Measurements from ENCODE around the gene STK17B.
A peak's percentile ranks its signal among the peaks of the same experiment; 100 is the strongest.

The STK17B gene

GRCh38 chr2:196186266-196186980 is 15.0 kb upstream of the STK17B start:
- Histone ChIP-seq H3K4me2 (peak overlapping the region; percentile 26; the same call in 1 of the 2 replicates), H3K9me3 (peaks cover 3% of the 10 kb centered on the region; the same call in 1 of the 2 replicates), H3K27me3 (no peaks in the 10 kb centered on the region), H3K4me1 (peaks cover 34% of the 10 kb centered on the region), H4K20me1 (no peaks in the 10 kb centered on the region), H3K9ac (no peak overlapping the region), H3K4me3 (no peak overlapping the region), H3K36me3 (no peaks in the 10 kb centered on the region), H3K27ac (no peak overlapping the region)
- no peak for TF ChIP-seq Cebpa-rat (IDR thresholded peaks at IDR 0.05)

GRCh38 chr2:196184921-196185320 is 13.5 kb upstream of the STK17B start:
- no peak overlapping the region for H3K4me2 ChIP-seq
- peaks cover 35% of the 10 kb centered on the region for H3K4me1 ChIP-seq
- H3K9me3 ChIP-seq = peaks cover 3% of the 10 kb centered on the region; the same call in 1 of the 2 replicates
- no peak for TF ChIP-seq Cebpa-rat (IDR thresholded peaks at IDR 0.05)
- no peak overlapping the region for H3K9ac ChIP-seq
- no peaks in the 10 kb centered on the region for H3K27me3 ChIP-seq
- no peaks in the 10 kb centered on the region for H3K36me3 ChIP-seq
- no peak overlapping the region for H3K4me3 ChIP-seq
- H4K20me1 ChIP-seq = no peaks in the 10 kb centered on the region
- H3K27ac ChIP-seq = no peak overlapping the region

- H3K9ac ChIP-seq = no peak overlapping the region
- peak overlapping the region; percentile 44; the same call in 1 of the 2 replicates for H3K4me2 ChIP-seq
- H3K4me3 ChIP-seq = no peak overlapping the region
- H4K20me1 ChIP-seq = no peaks in the 10 kb centered on the region
- H3K27ac ChIP-seq = no peak overlapping the region
- TF ChIP-seq Cebpa-rat (IDR thresholded peaks at IDR 0.05) = no peak
- peaks cover 43% of the 10 kb centered on the region for H3K4me1 ChIP-seq
- H3K27me3 ChIP-seq = no peaks in the 10 kb centered on the region
- H3K36me3 ChIP-seq = no peaks in the 10 kb centered on the region
- H3K9me3 ChIP-seq = peaks cover 3% of the 10 kb centered on the region; the same call in 1 of the 2 replicates
Measured at GRCh38 chr2:196183528-196184231, 12.3 kb upstream of the STK17B start.

GRCh38 chr2:196183172-196183473 is 11.7 kb upstream of the STK17B start:
- Histone ChIP-seq H3K4me2 (peak overlapping the region; percentile 44), H4K20me1 (no peaks in the 10 kb centered on the region), H3K4me3 (no peak overlapping the region), H3K27me3 (no peaks in the 10 kb centered on the region), H3K9ac (no peak overlapping the region), H3K9me3 (peaks cover 3% of the 10 kb centered on the region; the same call in 1 of the 2 replicates), H3K27ac (peak overlapping the region; percentile 54; the same call in 1 of the 2 replicates), H3K4me1 (peaks cover 49% of the 10 kb centered on the region), H3K36me3 (no peaks in the 10 kb centered on the region)
- TF ChIP-seq Cebpa-rat (IDR thresholded peaks at IDR 0.05) = no peak

- H3K36me3 ChIP-seq = no peaks in the 10 kb centered on the region
- no peak overlapping the region for H3K4me3 ChIP-seq
- H3K4me2 ChIP-seq = peak overlapping the region; percentile 44
- no peak for TF ChIP-seq Cebpa-rat (IDR thresholded peaks at IDR 0.05)
- H3K27ac ChIP-seq = peak overlapping the region; percentile 54
- H3K4me1 ChIP-seq = peaks cover 54% of the 10 kb centered on the region
- no peaks in the 10 kb centered on the region for H4K20me1 ChIP-seq
- H3K9me3 ChIP-seq = peaks cover 3% of the 10 kb centered on the region; the same call in 1 of the 2 replicates
- no peak overlapping the region; the same call in 1 of the 2 replicates for H3K9ac ChIP-seq
- H3K27me3 ChIP-seq = no peaks in the 10 kb centered on the region
Measured at GRCh38 chr2:196182439-196183171, 11.2 kb upstream of the STK17B start.

GRCh38 chr2:196181484-196181883 is 10.1 kb upstream of the STK17B start:
- Histone ChIP-seq H3K36me3 (no peaks in the 10 kb centered on the region), H3K4me3 (no peak overlapping the region), H3K9ac (no peak overlapping the region), H3K27ac (no peak overlapping the region), H3K9me3 (no peaks in the 10 kb centered on the region), H4K20me1 (no peaks in the 10 kb centered on the region), H3K4me1 (peaks cover 59% of the 10 kb centered on the region), H3K27me3 (no peaks in the 10 kb centered on the region), H3K4me2 (no peak overlapping the region)
- no peak for TF ChIP-seq Cebpa-rat (IDR thresholded peaks at IDR 0.05)

GRCh38 chr2:196177124-196177523 is 5.7 kb upstream of the STK17B start:
- H3K27me3 ChIP-seq = no peaks in the 10 kb centered on the region
- peaks cover 60% of the 10 kb centered on the region for H3K4me1 ChIP-seq
- H3K36me3 ChIP-seq = no peaks in the 10 kb centered on the region
- peak overlapping the region; percentile 72 for H3K27ac ChIP-seq
- TF ChIP-seq Cebpa-rat (IDR thresholded peaks at IDR 0.05) = no peak
- H3K9ac ChIP-seq = no peak overlapping the region; the same call in 1 of the 2 replicates
- H3K4me3 ChIP-seq = no peak overlapping the region
- H3K9me3 ChIP-seq = no peaks in the 10 kb centered on the region
- H3K4me2 ChIP-seq = peak overlapping the region; percentile 76
- H4K20me1 ChIP-seq = no peaks in the 10 kb centered on the region

- Histone ChIP-seq H3K4me1 (peaks cover 56% of the 10 kb centered on the region), H3K36me3 (no peaks in the 10 kb centered on the region), H3K27me3 (no peaks in the 10 kb centered on the region), H3K4me2 (peak overlapping the region; percentile 76), H3K27ac (peak overlapping the region; percentile 72), H3K9ac (peak overlapping the region; percentile 7; the same call in 1 of the 2 replicates), H3K4me3 (no peak overlapping the region), H4K20me1 (peaks cover under 1% of the 10 kb centered on the region), H3K9me3 (no peaks in the 10 kb centered on the region)
- no peak for TF ChIP-seq Cebpa-rat (IDR thresholded peaks at IDR 0.05)
Measured at GRCh38 chr2:196176142-196176738, 4.9 kb upstream of the STK17B start.

GRCh38 chr2:196174404-196174803 is 3.0 kb upstream of the STK17B start:
- H3K36me3 ChIP-seq = no peaks in the 10 kb centered on the region

More at GRCh38 chr2:196174404-196174803, 3.0 kb upstream of the STK17B start:
- H3K27ac ChIP-seq = no peak overlapping the region
- peaks cover 54% of the 10 kb centered on the region for H3K4me1 ChIP-seq
- H4K20me1 ChIP-seq = peaks cover 19% of the 10 kb centered on the region
- no peak overlapping the region for H3K4me2 ChIP-seq
- no peaks in the 10 kb centered on the region for H3K9me3 ChIP-seq
- no peak overlapping the region for H3K4me3 ChIP-seq
- H3K9ac ChIP-seq = no peak overlapping the region
- H3K27me3 ChIP-seq = no peaks in the 10 kb centered on the region
- no peak for TF ChIP-seq Cebpa-rat (IDR thresholded peaks at IDR 0.05)
